ENCODE measurements around the gene MECP2. TPM values are rescaled to one million over a fixed set of nuclear protein-coding genes. Genes with fewer than 3 reads are reported as not detected.

Gene MECP2
- total and polyA plus RNA-seq, 10 of the 15 experiments (the other 5 are each of a cell fraction or from before 2014, with no cell fraction given) = 1.3 to 32.7 (median 13.7) TPM

- TF ChIP-seq CTCF (IDR thresholded peaks at IDR 0.05 in 2 of 3, conservative IDR thresholded peaks at IDR 0.05 in 1 of 3; ENCODE audit: control insufficient read depth in 2 of 3, extremely low read depth in 1 of 3, insufficient read depth in 1 of 3, low read depth in 3 of 3, low read length in 3 of 3) = no peak
- TF ChIP-seq USF1 (IDR thresholded peaks at IDR 0.05; ENCODE audit: borderline replicate concordance, extremely low read length, insufficient read depth, low read depth, low read length) = no peak
- TF ChIP-seq SREBF1 (IDR thresholded peaks at IDR 0.05; ENCODE audit: low read length) = no peak
- TF ChIP-seq NKRF (conservative IDR thresholded peaks at IDR 0.05) = no peak
These were observed 67.3 kb downstream of the MECP2 start (continued) for GRCh38 chrX:154030266-154030665.

- CTCF ChIA-PET = interaction anchor here (4.4 kb wide), 1 partner anchor 16 kb away, joined by 26 read pairs; no protein-coding TSS in a partner anchor
- no peak overlapping the region for H2AFZ ChIP-seq (ENCODE audit: control insufficient read depth, low read depth, low read length)
- H4K20me1 ChIP-seq (ENCODE audit: control insufficient read depth, insufficient read depth) = no peaks in the 10 kb centered on the region; the same call in 1 of the 2 replicates
- ATAC-seq (peak; percentile 51), FAIRE-seq (no peak), DNase-seq (ENCODE audit: low read depth, low spot score) (no peak)
- H3K27ac ChIP-seq (ENCODE audit: control insufficient read depth, insufficient read depth) = no peak overlapping the region
- no TSS peak for BruUV-seq (replicated peaks)
- H3K9me3 ChIP-seq (replicated peaks; ENCODE audit: control insufficient read depth, insufficient read depth, low read length) = no peaks in the 10 kb centered on the region
- RAD21 ChIA-PET (ENCODE audit: unreplicated experiment) = no interaction called here
- no peak overlapping the region for H3K4me3 ChIP-seq
- no peaks in the 10 kb centered on the region; a peak in 1 of 4 replicates for H3K27me3 ChIP-seq (replicated peaks in 1 of 2; ENCODE audit: control insufficient read depth in 2 of 2, insufficient read depth in 2 of 2, low read length in 1 of 2)
- intact Hi-C loops (cut with micrococcal nuclease; ENCODE audit: unreplicated experiment) (no loop called here), in situ Hi-C loops (cut with MboI) (no loop called here)
- 77% methylated on average over 8 of the region's 8 CpGs for WGBS (ENCODE audit: insufficient coverage, insufficient replicate concordance, low lambda C conversion rate, missing lambda C conversion rate)
- H3K36me3 ChIP-seq (ENCODE audit: control insufficient read depth in 2 of 2, insufficient read depth in 2 of 2, low read length in 1 of 2) = peaks cover 0 to 2% of the 10 kb centered on the region in 2 experiments; a peak in 3 of 4 replicates
- POLR2A ChIA-PET = no interaction called here
- TF ChIP-seq STAT3 (IDR thresholded peaks at IDR 0.05; ENCODE audit: low read depth, low read length) (no peak), CTCF (IDR thresholded peaks at IDR 0.05 in 2 of 3, conservative IDR thresholded peaks at IDR 0.05 in 1 of 3; ENCODE audit: control insufficient read depth in 2 of 3, extremely low read depth in 1 of 3, insufficient read depth in 1 of 3, low read depth in 3 of 3, low read length in 3 of 3) (peak in 1 of 3 experiments; percentile 17; a peak in 1 of 6 replicates)
- H3K4me2 ChIP-seq (ENCODE audit: control insufficient read depth, insufficient read depth) = no peak overlapping the region
- no peak overlapping the region for H3K9ac ChIP-seq (ENCODE audit: control insufficient read depth, insufficient read depth, low read length)
- no peaks in the 10 kb centered on the region; the same call in 1 of the 2 replicates for H3K79me2 ChIP-seq (ENCODE audit: control insufficient read depth, insufficient read depth, low read length)
- H3K4me1 ChIP-seq (ENCODE audit: control insufficient read depth, insufficient read depth, low read length) = no peaks in the 10 kb centered on the region
- SMC1A ChIA-PET (ENCODE audit: uncharacterized antibody, unreplicated experiment) = no interaction called here
These were observed 68.1 kb downstream of the MECP2 start for GRCh38 chrX:154029439-154029838.

Measured in GM12878 (cell line).